H9 (cell line): Measurements from ENCODE around the gene ZNF569. TPM values are rescaled to one million over a fixed set of nuclear protein-coding genes. Genes with fewer than 3 reads are reported as not detected.

Source experiments
- DNase-seq: peaks from one replicate; pipeline ENCODE4 v3.0.0-alpha.2; 2017
- H2AFZ ChIP-seq: one replicate; pipeline ENCODE4 v1.6.1; 2013; ENCODE audit warnings: mild to moderate bottlenecking, low read length, control low read depth, moderate library complexity
- H2AK5ac ChIP-seq: 2 replicates; pipeline ENCODE4 v1.6.1; 2013; ENCODE audit warnings: low read length, control low read depth, mixed read lengths; ENCODE audit not compliant: insufficient read length
- H2BK120ac ChIP-seq: one replicate; pipeline ENCODE4 v1.6.1; 2013; ENCODE audit warnings: low read depth, mild to moderate bottlenecking, low read length, control low read depth, inconsistent platforms; ENCODE audit not compliant: poor library complexity, severe bottlenecking
- H2BK12ac ChIP-seq: 2 replicates; pipeline ENCODE4 v1.6.1; 2013; ENCODE audit warnings: low read length, control low read depth, mixed read lengths, low read depth; ENCODE audit not compliant: insufficient read length
- H2BK15ac ChIP-seq: 2 replicates; pipeline ENCODE4 v1.6.1; 2013; ENCODE audit warnings: low read depth, low read length, control low read depth
- H2BK20ac ChIP-seq: one replicate; pipeline ENCODE4 v1.6.1; 2013; ENCODE audit warnings: low read depth, mild to moderate bottlenecking, low read length, control low read depth, inconsistent platforms; ENCODE audit not compliant: poor library complexity, severe bottlenecking
- H2BK5ac ChIP-seq: 2 replicates; pipeline ENCODE4 v1.6.1; 2013; ENCODE audit warnings: low read length, control low read depth, mixed read lengths; ENCODE audit not compliant: insufficient read length
- H3K14ac ChIP-seq: 2 replicates; pipeline ENCODE4 v1.6.1; 2013; ENCODE audit warnings: low read length, control low read depth; ENCODE audit not compliant: insufficient read depth
- H3K18ac ChIP-seq: 2 replicates; pipeline ENCODE4 v1.6.1; 2013; ENCODE audit warnings: low read depth, mild to moderate bottlenecking, mixed read lengths, low read length, control low read depth; ENCODE audit not compliant: insufficient read length
- H3K23ac ChIP-seq: 2 replicates; pipeline ENCODE4 v1.6.1; 2013; ENCODE audit warnings: low read length, control low read depth, mixed read lengths, low read depth; ENCODE audit not compliant: insufficient read length
- H3K23me2 ChIP-seq: 2 replicates; pipeline ENCODE4 v1.6.1; 2013; ENCODE audit warnings: low read depth, mild to moderate bottlenecking, mixed read lengths, low read length, control low read depth; ENCODE audit not compliant: insufficient read length, poor library complexity, severe bottlenecking
- H3K27ac ChIP-seq: 2 replicates; pipeline ENCODE4 v1.5.1; 2013; ENCODE audit warnings: low read length, control low read depth, mixed read lengths, low read depth; ENCODE audit not compliant: insufficient read length
- H3K27me3 ChIP-seq: 2 replicates; pipeline ENCODE4 v1.6.1; 2013; ENCODE audit warnings: low read length, control low read depth, inconsistent platforms; ENCODE audit not compliant: insufficient read depth
- H3K4ac ChIP-seq: 2 replicates; pipeline ENCODE4 v1.6.1; 2013; ENCODE audit warnings: low read depth, mild to moderate bottlenecking, control low read depth, inconsistent platforms, low read length, moderate library complexity
- H3K4me1 ChIP-seq: 2 replicates; pipeline ENCODE4 v1.6.1; 2013; ENCODE audit warnings: low read length, control low read depth, inconsistent platforms; ENCODE audit not compliant: insufficient read depth
- H3K4me2 ChIP-seq: 2 replicates; pipeline ENCODE4 v1.6.1; 2013; ENCODE audit warnings: low read length, control low read depth, mixed read lengths; ENCODE audit not compliant: insufficient read length, insufficient read depth
- H3K56ac ChIP-seq: 2 replicates; pipeline ENCODE4 v1.6.1; 2013; ENCODE audit warnings: low read depth, mild to moderate bottlenecking, mixed read lengths, low read length, control low read depth; ENCODE audit not compliant: insufficient read length
- H3K79me1 ChIP-seq: 2 replicates; pipeline ENCODE4 v1.6.1; 2013; ENCODE audit warnings: low read depth, mild to moderate bottlenecking, moderate library complexity, low read length, control low read depth, inconsistent platforms; ENCODE audit not compliant: insufficient read depth, poor library complexity, severe bottlenecking
- H3K79me2 ChIP-seq: 2 replicates; pipeline ENCODE4 v1.6.1; 2013; ENCODE audit warnings: low read length, control low read depth, inconsistent platforms; ENCODE audit not compliant: insufficient read depth
- H3K9ac ChIP-seq: 2 replicates; pipeline ENCODE4 v1.6.1; 2013; ENCODE audit warnings: low read length, control low read depth, mixed read lengths; ENCODE audit not compliant: insufficient read length; ENCODE audit errors: extremely low read depth
- H3K9me3 ChIP-seq: one replicate; pipeline ENCODE4 v1.6.1; 2013; ENCODE audit warnings: low read depth, low read length, inconsistent platforms; ENCODE audit not compliant: control insufficient read depth
- H3T11ph ChIP-seq: one replicate; pipeline ENCODE4 v1.6.1; 2013; ENCODE audit warnings: mild to moderate bottlenecking, low read length, control low read depth, inconsistent platforms
- H4K20me1 ChIP-seq: one replicate; pipeline ENCODE4 v1.6.1; 2013; ENCODE audit not compliant: control insufficient read depth, insufficient read length, insufficient read depth
- H4K5ac ChIP-seq: 2 replicates; pipeline ENCODE4 v1.6.1; 2013; ENCODE audit warnings: low read depth, mild to moderate bottlenecking, mixed read lengths, low read length, control low read depth; ENCODE audit not compliant: insufficient read length
- H4K8ac ChIP-seq: replicated peaks from 2 replicates; pipeline ENCODE4 v1.6.1; 2013; ENCODE audit warnings: low read length, control low read depth, mixed read lengths, low read depth; ENCODE audit not compliant: insufficient read length
- H4K91ac ChIP-seq: 2 replicates; pipeline ENCODE4 v1.6.1; 2013; ENCODE audit warnings: low read depth, mild to moderate bottlenecking, moderate library complexity, mixed read lengths, low read length, control low read depth; ENCODE audit not compliant: insufficient read length
- H3K27ac Mint-ChIP-seq, 3 experiments: 2 replicates in 2 of 3; 3 replicates in 1 of 3; pipeline ENCODE4 v1.8.0; 2020 to 2021; ENCODE audit warnings: mixed read lengths in 3 of 3, mild to moderate bottlenecking in 1 of 3, moderate library complexity in 1 of 3
- H3K27me3 Mint-ChIP-seq: 2 replicates; pipeline ENCODE4 v1.8.0; 2021; ENCODE audit warnings: low read depth, mild to moderate bottlenecking, moderate library complexity, mixed read lengths
- H3K36me3 Mint-ChIP-seq, 3 experiments: 2 replicates in 2 of 3; 3 replicates in 1 of 3; pipeline ENCODE4 v1.8.0; 2020 to 2021; ENCODE audit warnings: low read depth in 3 of 3, mixed read lengths in 3 of 3; ENCODE audit not compliant: insufficient read depth in 1 of 3
- H3K4me1 Mint-ChIP-seq, 2 experiments: 2 replicates each; pipeline ENCODE4 v1.8.0; 2020; ENCODE audit warnings: mixed read lengths in 2 of 2
- H3K4me3 Mint-ChIP-seq, 2 experiments: 2 replicates in 1 of 2; 3 replicates in 1 of 2; pipeline ENCODE4 v1.8.0; 2020 to 2021; ENCODE audit warnings: mild to moderate bottlenecking in 2 of 2, mixed read lengths in 2 of 2, moderate library complexity in 1 of 2
- H3K9me3 Mint-ChIP-seq, 2 experiments: 2 replicates in 1 of 2; 3 replicates in 1 of 2; pipeline ENCODE4 v1.8.0; 2020; ENCODE audit warnings: mild to moderate bottlenecking in 2 of 2, mixed read lengths in 2 of 2, moderate library complexity in 1 of 2
- WGBS: extraction: QIAGEN DNeasy Blood & Tissue Kit; methylation state at CpG from one replicate; pipeline ENCODE4 v1.1.7; 2013; ENCODE audit warnings: missing lambda C conversion rate, low lambda C conversion rate, mixed read lengths; ENCODE audit not compliant: insufficient read length; ENCODE audit errors: extremely low coverage; 5-methylcytosine and 5-hydroxymethylcytosine counted together
- total RNA-seq: library from RNA; stranded (reverse); gene quantifications from 2 replicates; pipeline ENCODE4 v1.2.1, GENCODE V29; 2021
- TF ChIP-seq, protein P1 (sequence below): fragments of 200-600 bp; sonication (generic); conservative IDR thresholded peaks from 3 replicates; pipeline ENCODE4 v1.8.0; 2021; ENCODE audit warnings: antibody characterized with exemption, mild to moderate bottlenecking

The ZNF569 gene
- total RNA-seq, 1 experiment from 2014 or later = 14.2 TPM

DNA sequence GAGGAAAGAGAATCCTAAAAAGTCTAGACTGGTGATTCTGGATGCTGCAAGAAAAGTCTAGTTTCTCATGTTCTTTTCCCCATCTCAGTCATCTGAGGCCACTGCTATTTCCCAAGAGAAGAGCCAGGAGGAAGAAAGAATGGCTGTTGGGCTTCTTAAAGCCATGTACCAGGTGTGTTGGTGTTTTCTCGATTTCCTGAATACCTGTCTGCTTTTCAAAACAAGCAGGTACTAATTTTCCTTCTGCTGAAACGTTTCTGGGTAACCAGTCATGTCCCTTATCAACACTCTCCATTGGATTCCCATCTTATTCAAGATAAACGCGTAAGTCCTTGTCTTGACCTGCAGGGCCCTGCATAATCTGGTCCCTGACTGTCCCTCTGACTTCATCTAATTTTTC, 3.0 kb upstream of the ZNF569 start:
- Histone ChIP-seq H2AFZ (no peak overlapping the region), H3K27ac (no peak overlapping the region), H4K20me1 (no peaks in the 10 kb centered on the region), H3K18ac (no peak overlapping the region), H3K14ac (no peak overlapping the region), H2BK120ac (no peak overlapping the region), H2AK5ac (no peak overlapping the region), H4K91ac (no peak overlapping the region), H2BK5ac (no peak overlapping the region), H3K4me1 (no peaks in the 10 kb centered on the region), H3K4me2 (peak overlapping the region; percentile 100), H3K9ac (no peak overlapping the region), H2BK20ac (no peak overlapping the region), H3K4ac (no peak overlapping the region), H4K5ac (no peak overlapping the region), H3K27me3 (no peaks in the 10 kb centered on the region), H2BK12ac (no peak overlapping the region), H3K23ac (no peak overlapping the region), H2BK15ac (no peak overlapping the region), H3K79me1 (no peaks in the 10 kb centered on the region), H4K8ac (no peak overlapping the region), H3T11ph (no peak overlapping the region), H3K9me3 (no peaks in the 10 kb centered on the region), H3K56ac (no peak overlapping the region), H3K23me2 (peaks cover 16% of the 10 kb centered on the region), H3K79me2 (no peaks in the 10 kb centered on the region)
- no peak overlapping the region for H3K27ac Mint-ChIP-seq
- H3K36me3 Mint-ChIP-seq = peaks cover under 1 to 7% (median 5%) of the 10 kb centered on the region in 3 experiments
- H3K27me3 Mint-ChIP-seq = no peaks in the 10 kb centered on the region
- TF ChIP-seq, protein P1, sequence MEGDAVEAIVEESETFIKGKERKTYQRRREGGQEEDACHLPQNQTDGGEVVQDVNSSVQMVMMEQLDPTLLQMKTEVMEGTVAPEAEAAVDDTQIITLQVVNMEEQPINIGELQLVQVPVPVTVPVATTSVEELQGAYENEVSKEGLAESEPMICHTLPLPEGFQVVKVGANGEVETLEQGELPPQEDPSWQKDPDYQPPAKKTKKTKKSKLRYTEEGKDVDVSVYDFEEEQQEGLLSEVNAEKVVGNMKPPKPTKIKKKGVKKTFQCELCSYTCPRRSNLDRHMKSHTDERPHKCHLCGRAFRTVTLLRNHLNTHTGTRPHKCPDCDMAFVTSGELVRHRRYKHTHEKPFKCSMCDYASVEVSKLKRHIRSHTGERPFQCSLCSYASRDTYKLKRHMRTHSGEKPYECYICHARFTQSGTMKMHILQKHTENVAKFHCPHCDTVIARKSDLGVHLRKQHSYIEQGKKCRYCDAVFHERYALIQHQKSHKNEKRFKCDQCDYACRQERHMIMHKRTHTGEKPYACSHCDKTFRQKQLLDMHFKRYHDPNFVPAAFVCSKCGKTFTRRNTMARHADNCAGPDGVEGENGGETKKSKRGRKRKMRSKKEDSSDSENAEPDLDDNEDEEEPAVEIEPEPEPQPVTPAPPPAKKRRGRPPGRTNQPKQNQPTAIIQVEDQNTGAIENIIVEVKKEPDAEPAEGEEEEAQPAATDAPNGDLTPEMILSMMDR = 0 out of 3 replicates have a peak, but pooled peaks have one; percentile 17
- DNase-seq = no peak
- H3K9me3 Mint-ChIP-seq = peaks cover 0 to 9% of the 10 kb centered on the region in 2 experiments; a peak in 4 of 5 replicates
- peaks cover 13 to 24% of the 10 kb centered on the region in 2 experiments for H3K4me1 Mint-ChIP-seq
- no CpG with 5 or more reads among the region's 4 CpGs for WGBS
- peak overlapping the region; percentile 97 for H3K4me3 Mint-ChIP-seq
